ENCODE measurements around the gene CCS.
"Not testable (repeated sequence)": the region's sequence is repeated elsewhere in the genome, so short reads cannot be mapped to it uniquely, and the experiment has no call there.

Gene CCS

DNA sequence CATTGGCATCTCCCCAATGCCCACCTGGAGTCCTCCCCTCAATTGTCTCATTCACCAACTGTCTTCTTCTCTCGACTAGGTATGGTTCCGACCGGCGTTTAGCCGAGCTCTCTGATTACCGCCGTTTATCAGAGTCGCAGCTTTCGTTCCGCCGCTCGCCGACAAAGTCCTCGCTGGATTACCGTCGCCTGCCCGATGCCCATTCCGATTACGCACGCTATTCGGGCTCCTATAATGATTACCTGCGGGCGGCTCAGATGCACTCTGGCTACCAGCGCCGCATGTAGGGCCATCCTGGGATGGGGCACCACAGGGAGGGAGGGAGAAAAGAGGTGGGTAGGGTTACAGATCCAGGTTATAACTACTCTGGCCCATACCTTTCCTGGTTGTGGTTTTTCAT is 33.4 kb downstream of the CCS start:
- DNase-seq (ENCODE audit: low spot score): no peak

DNA sequence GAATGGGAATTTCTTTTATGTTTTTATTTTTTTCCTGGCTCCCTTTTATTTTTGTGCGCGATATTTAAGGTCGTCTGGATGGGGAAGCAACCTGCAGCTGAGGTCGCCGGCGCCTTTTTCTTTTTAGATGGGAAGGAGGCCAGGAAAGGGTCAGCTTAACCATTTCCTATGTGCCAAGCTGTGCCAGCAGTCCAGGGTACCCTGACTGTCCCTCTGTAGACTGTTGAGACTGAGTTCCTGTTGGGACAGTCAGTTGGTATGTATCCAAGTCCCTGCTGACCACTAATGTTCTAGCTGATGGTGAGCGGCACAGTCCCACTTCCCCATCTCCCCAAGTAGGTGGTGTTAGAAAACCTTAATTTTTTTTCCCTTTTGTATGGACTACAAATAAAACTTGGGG is 33.9 kb downstream of the CCS start:
- DNase-seq (ENCODE audit: low spot score): no peak

DNA sequence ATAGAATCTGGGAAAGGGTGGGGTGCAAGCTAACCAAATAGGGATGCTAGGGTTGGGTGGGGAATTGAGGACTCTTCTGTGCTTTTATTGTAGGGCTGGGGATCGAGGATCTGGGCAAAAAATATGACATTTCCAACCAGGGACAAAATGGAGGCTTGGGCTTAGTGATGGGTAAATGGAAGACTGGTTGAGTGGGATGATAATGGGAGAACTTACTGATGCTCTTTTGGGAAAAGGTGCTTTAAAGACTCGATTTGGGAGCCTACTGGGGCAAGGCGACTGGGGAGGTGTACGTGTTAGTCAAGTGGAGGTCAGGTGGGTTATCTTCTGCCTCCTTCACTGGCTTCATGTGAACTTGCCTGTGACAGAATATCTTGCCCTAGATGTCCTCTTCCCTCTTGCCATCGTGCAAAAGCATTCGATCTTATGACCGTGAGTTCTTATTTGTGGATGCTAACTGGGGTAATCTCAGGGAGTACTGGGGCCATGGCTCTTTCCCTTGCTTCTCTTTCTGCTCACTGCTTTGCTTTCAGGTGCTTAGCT is 35.1 kb downstream of the CCS start:
- DNase-seq (ENCODE audit: low spot score): no peak

DNA sequence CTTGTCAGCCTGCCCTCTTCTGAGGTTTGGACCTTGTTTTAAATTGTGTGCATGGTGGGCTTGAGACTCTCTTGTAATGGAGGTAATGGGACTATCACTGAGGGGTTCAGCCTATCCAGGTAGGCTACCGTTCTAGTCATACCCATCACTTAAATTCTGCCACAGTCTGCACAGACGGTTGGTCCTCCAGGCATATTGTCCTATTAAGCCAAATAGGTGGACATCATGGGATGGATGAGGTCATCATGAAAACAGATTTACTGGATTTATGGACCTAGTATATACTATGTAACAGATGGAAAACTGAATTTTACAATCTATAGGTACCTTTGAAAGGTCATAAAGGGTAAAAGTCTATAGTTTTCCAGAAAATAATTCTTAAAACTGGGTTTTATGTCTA is 36.4 kb downstream of the CCS start:
- DNase-seq (ENCODE audit: low spot score): no peak

DNA sequence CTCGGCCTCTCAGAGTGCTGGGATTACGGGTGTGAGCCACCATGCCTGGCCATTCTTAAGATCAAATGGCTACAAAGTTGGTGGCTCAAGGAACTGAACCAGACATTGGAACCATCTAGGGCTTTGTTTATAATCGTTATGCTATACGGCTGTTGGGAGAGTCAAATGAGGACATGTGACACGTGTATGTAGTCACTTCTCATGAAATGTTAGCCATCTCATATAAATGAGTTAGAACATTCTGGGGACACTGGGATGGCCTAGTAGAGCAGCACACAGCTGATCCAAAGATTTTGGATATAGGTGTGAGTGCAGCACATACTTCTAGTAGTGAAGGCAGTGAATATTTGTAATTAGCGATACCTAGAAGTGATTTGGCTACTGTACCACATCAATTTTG is 38.9 kb downstream of the CCS start:
- no peak for DNase-seq (ENCODE audit: low spot score)

DNA sequence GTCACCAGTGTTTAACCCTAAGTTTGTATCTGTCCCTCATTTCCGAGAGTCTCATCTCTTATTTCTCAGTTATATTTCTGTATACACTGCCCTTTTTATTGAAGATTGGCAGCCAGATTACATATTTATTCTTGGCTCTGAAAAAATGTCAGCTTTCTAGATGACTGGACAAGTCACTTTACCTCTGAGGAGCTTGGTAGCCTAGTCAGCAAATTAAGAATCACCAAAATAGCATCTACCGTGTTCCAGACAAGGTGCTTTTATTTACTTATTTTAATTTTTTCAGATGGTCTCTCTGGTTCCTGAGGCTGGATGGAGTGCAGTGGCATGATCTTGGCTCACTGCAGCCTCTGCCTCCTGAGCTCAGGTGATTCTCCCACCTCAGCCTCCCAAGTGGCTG is 40.0 kb downstream of the CCS start:
- DNase-seq (ENCODE audit: low spot score): no peak

DNA sequence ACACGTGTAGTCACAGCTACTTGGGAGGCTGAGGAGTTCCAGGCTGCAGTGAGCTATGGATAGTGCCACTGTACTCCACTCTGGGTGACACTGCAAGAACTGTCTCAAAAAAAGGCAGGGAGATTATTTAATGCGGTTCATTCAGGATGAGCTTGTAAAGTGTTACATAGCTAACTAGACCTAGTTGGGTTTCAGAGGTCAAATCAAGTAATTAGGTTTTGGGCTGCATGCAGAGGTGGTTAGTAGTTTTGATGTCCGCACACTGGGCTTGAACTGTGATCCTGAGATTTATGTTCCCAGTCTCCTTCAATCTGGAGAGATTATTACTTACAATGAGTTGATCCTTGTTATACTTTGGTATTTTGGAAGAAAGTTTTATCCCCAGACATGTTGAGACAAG is 43.4 kb downstream of the CCS start:
- DNase-seq (ENCODE audit: low spot score): no peak

DNA sequence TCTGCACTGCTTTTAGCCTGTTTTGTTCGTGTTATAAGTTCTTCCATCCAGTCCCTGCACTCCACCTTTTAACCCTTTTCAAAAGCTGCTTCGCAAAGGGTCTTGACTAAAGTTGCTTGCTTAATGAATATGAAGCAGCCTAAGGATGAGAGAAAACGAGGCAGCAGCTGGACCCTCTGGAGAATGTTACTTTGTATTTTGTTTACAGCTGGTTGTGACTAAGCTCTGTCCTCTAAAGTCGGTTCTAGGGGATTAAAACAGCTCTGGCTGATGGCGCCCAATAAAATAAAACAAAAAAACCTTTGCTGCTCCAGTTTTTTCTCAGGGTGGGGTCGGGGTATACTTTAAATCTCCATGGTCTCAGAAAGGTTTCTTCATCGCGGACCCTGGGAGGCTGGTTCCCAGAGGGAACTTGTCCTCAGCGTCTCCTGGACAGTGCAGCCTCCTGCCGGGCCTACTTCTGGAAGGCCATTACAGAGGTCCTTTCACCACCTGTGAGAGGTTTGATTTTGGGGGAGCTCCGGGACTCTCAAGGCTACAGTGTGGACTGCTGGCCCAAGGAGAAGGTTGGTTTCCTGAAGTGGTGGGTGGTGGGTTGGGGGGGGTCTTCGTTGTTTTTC is 44.7 kb downstream of the CCS start:
- peak; percentile 51 for DNase-seq (ENCODE audit: low spot score)

DNA sequence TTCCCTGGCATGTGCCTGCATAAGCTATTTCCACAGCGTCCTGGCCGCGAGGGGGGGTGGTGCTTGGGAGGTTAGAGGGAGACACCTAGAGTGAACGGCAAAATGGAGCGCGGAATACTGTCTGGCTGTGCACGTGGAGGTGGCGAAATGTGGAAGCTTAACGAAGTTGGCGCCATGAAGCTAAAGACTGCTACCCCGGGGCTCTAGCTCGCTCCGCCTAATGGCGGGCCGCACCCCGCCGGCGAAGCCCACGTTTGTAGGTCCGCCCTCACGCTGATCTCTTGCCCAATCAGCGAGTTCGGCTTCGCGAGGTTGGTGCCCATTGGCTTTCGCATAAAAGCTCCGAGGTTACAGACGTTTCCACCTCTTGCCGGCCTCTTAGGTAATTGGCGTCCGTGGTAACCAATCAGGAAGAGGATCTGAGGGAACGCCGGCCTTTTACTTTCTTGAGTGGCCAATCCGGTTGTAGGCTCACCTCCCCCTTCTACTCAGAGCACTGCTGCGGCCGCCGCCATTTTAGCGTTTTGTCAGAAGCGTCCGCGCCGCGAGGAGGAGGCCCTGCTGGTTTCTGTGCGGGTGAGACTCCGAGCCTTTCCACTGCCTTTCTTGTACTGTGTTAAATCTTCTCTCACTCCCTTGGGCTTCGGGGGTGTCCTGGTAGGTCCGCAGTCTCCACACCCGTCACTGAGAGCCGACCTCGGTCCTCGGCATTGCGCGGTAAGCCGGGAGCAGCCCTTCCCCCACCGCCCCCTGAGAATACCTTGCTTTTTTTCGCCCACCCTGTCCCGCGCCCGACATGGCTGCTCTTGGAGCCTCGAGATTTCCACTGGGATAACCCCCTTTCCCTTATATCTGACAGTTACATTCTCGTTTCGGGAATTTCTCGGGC is 45.4 kb downstream of the CCS start, which contains the start of gene RBM4:
RBM4 (plus strand) TSS at position 527 of the 889 bp plus-strand sequence. CDS start 1,009 bp downstream, outside the sequence.
- DNase-seq (ENCODE audit: low spot score): peak; percentile 100

DNA sequence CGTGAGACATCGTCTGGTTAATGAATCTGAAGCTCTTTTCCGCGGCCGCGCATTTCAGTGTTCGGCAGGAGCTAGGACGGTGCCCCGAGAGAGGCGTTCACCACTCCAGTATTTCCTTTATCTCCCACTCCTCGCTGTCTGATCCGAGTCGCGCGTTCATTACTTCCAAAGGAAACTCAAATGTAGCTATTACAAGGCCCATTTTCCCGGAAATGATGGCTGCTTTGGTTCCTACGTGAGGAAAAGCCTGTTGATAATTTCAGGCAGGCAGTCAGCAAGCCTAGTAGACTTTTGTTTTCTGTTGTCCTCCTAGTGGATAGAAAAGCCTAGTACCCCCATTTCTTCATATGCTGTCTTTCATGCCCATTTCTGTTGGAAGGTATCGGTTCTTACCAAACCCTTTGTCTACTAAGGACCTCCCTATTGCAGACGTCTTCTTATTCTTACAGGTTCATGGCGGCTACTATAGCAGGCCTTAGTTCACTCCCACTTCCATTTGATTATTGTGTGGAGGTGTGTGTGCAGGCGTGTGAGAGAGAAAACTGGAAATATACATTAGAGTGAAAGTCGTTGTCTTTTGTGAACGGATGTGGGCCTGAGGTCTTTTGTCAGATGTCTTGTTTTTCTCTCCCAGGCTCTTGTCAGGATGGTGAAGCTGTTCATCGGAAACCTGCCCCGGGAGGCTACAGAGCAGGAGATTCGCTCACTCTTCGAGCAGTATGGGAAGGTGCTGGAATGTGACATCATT is 46.3 kb downstream of the CCS start:
- peak; percentile 69 for DNase-seq (ENCODE audit: low spot score)

DNA sequence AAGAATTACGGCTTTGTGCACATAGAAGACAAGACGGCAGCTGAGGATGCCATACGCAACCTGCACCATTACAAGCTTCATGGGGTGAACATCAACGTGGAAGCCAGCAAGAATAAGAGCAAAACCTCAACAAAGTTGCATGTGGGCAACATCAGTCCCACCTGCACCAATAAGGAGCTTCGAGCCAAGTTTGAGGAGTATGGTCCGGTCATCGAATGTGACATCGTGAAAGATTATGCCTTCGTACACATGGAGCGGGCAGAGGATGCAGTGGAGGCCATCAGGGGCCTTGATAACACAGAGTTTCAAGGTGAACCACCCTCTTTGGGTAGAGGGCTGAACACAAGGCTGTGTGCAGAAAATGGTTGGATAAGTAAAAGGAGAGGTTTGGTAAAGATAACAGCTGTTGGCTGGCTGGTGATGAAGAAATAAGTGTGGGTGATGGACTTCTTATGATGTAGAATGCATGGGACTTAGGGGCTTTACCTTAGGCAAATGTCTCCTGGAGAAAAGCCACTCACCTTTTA is 46.9 kb downstream of the CCS start:
- DNase-seq (ENCODE audit: low spot score): not testable (repeated sequence)

DNA sequence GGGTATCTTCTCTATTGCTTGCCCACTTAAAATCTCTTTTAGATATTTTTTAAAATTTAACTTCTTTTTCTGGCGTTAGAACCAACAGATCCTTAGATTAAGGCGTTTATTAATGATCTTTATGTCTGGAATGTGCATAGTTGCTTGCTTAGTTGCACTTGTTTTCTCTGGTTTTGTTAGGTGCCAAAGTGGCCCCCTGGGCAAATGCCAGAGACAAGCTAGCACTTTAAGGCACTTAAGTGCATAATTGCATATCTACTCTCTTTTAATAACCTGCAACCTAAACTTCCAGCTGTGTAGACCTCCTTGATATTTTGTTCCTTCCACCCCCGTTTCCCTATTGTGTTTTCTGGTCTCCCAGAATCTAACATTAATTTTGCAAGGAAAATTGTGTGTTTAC is 48.8 kb downstream of the CCS start:
- no peak for DNase-seq (ENCODE audit: low spot score)

DNA sequence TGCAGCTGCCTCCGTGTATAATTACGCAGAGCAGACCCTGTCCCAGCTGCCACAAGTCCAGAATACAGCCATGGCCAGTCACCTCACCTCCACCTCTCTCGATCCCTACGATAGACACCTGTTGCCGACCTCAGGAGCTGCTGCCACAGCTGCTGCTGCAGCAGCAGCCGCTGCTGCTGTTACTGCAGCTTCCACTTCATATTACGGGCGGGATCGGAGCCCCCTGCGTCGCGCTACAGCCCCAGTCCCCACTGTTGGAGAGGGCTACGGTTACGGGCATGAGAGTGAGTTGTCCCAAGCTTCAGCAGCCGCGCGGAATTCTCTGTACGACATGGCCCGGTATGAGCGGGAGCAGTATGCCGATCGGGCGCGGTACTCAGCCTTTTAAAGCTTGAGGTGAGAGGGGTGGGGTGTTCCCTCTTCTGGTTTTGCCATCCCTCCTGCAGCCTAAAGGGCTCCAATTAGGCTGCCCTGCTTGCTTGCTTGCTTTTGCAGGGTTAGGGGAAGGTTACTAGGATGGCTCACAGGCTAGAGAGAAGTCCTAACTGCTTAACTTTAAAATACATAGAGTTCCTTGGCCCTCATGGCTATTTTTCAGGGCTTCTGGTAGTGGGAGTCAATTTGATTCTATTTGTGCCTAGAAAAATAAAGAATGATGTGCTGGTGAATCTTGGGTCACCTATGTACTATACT is 50.9 kb downstream of the CCS start:
- DNase-seq (ENCODE audit: low spot score): no peak

DNA sequence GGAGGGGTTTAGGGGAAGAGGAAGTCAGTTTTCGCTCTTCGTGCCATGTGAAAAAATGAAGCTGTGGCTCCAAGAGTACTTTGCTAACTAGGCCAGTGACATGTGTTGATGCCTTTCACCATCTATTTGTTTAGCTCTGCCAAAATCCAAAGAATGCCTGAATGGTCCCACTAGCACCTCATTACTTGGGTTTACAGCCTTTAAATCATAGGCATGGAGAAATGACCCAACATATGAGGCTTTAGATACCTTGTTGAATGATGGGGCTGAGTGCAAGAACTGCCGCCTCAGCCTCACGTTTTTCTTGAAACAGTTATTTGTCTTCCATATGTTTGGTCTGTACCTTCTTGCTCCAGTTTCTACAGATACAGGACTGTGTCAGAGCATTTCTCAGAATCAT is 53.8 kb downstream of the CCS start:
- DNase-seq (ENCODE audit: low spot score): no peak

DNA sequence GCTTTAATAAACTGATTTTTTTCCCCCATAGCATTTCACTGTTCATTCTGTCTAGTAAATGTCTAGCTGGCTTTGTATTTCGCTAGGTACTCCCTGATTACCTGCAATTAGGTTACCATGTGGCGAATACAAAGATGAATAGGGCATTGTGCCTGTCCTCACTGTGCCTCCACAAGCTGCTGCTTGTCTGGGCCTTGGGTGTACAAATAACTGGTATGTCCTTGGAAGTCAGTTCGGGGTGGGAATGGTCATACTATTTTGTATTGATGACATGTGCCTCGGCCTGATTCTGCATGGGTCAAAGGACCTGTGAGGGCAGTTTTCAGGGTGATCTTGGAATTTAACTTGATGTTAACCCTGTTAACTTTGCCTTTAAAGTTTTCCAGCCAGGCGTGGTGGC is 56.9 kb downstream of the CCS start:
- no peak for DNase-seq (ENCODE audit: low spot score)

DNA sequence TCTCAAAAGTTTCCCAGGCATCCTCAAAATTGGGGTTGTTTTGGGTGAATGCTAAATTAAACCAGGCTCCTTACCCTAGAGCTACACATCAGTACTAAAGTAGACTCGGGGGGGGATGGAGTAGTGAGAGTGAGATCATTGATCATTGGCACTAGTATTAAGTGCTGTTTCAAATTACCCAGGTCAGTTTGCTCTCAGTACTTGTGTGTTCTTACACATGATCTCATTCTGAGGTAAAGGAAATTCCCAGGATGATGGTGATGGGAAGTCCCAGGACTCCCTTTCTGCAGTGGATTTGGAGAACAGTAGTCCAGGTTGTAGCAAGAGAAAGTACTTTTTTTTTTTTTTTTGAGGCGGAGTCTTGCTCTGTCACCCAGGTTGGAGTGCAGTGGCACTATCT is 58.0 kb downstream of the CCS start:
- DNase-seq (ENCODE audit: low spot score): no peak

DNA sequence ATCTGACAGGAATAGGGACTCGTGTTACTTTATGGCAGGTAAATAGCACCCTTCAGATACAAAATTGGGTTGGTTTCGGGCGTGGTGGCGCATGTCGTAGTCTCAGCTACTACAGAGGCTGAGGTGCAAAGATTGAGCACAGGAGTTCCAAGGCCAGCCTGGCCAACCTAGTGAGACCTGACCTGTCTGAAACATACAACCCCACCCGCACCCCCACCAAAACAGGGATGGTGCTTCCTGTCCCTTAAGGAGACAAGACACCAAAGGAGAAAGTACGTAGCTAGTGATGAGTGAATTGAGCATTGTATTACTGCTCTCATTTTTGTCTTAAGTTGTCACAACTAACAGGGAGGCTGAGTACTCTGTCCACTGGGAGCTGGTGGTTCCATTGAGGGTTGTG is 59.7 kb downstream of the CCS start:
- no peak for DNase-seq (ENCODE audit: low spot score)

DNA sequence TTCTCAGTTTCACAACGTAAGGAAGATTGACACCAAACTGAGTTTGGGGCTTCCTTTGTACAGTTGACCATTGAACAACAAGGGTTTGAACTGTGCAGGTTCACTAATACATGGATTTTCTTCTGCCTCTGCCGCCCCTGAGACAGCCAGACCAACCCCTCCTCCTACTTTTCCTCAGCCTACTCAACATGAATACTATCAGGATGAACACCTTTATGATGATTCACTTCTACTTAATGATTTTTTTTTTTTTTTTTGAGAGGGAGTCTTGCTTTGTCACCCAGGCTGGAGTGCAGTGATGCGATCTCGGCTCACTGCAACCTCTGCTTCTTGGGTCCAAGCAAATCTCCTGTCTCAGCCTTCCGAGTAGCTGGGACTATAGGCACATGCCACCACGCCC is 60.1 kb downstream of the CCS start:
- no peak for DNase-seq (ENCODE audit: low spot score)

Measured in NAMALWA (cell line).